NCI-H1930 (cell line): ENCODE data around the gene ANKH.

Source experiments
- DNase-seq, 2 experiments: peaks; one replicate each; lab custom pipeline; 2025; lab: John Stamatoyannopoulos, UW

The ANKH gene

GRCh38 chr5:14735944-14736343 lies 135.6 kb downstream of the ANKH start:
- DNase-seq, result no peak

- no peak for DNase-seq
These were observed 137.2 kb downstream of the ANKH start for GRCh38 chr5:14734396-14734795.

- no peak for DNase-seq
These were observed 137.9 kb downstream of the ANKH start for GRCh38 chr5:14733661-14734060.

GRCh38 chr5:14732991-14733390 lies 138.6 kb downstream of the ANKH start:
- DNase-seq, result no peak

GRCh38 chr5:14730881-14731280 lies 140.7 kb downstream of the ANKH start:
- DNase-seq, result no peak

GRCh38 chr5:14730466-14730865 lies 141.1 kb downstream of the ANKH start:
- DNase-seq, result no peak

GRCh38 chr5:14729448-14730385 lies 141.9 kb downstream of the ANKH start:
- no peak for DNase-seq

- no peak for DNase-seq
These were observed 143.1 kb downstream of the ANKH start for GRCh38 chr5:14728459-14728938.

- DNase-seq, result no peak
These were observed 143.6 kb downstream of the ANKH start for GRCh38 chr5:14727928-14728458.

GRCh38 chr5:14727428-14727865 lies 144.1 kb downstream of the ANKH start:
- DNase-seq, result peak; percentile 69 to 76

- DNase-seq, result no peak
These were observed 145.3 kb downstream of the ANKH start for GRCh38 chr5:14726066-14726838.

- no peak for DNase-seq
These were observed 146.9 kb downstream of the ANKH start for GRCh38 chr5:14724633-14725032.

GRCh38 chr5:14723701-14724132 lies 147.9 kb downstream of the ANKH start:
- no peak for DNase-seq

GRCh38 chr5:14722923-14723322 lies 148.7 kb downstream of the ANKH start:
- no peak for DNase-seq

GRCh38 chr5:14721990-14722656 lies 149.5 kb downstream of the ANKH start:
- DNase-seq, result no peak

GRCh38 chr5:14720236-14720923 lies 151.2 kb downstream of the ANKH start:
- no peak for DNase-seq

GRCh38 chr5:14718778-14719177 lies 152.8 kb downstream of the ANKH start:
- DNase-seq, result no peak

- no peak for DNase-seq
These were observed 154.5 kb downstream of the ANKH start for GRCh38 chr5:14716755-14717752.

- no peak for DNase-seq
These were observed 156.1 kb downstream of the ANKH start for GRCh38 chr5:14715481-14715880.

GRCh38 chr5:14714706-14715105 lies 156.9 kb downstream of the ANKH start:
- no peak for DNase-seq
